ENCODE measurements around the gene PLSCR2.
"Not testable (repeated sequence)": the region's sequence is repeated elsewhere in the genome, so short reads cannot be mapped to it uniquely, and the experiment has no call there.

PLSCR2 gene

DNA sequence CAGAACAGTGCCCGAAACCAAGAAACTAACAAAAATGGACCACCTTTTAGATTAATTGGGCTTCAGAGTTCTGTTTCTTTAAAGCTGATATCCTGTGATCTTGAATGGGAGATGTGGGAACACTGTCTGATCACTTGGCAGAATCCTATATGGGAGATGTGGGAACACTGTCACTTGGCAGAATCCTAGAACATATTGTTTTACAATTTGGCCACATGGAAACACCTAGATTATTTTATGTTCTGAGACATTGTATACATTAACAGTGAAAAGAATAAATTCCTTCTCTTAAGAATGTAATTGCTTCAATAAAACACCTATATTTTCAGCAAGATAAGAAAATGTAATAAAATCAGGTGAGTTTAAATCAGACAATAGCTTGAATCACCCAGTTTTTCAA, 30.3 kb upstream of the PLSCR2 start:
- in situ Hi-C loops (cut with HindIII; ENCODE audit: low pct_unique_long_range_greater_than_20kb, low sequenced_read_pairs), result no loop called here
- no peak for DNase-seq (ENCODE audit: low read depth in 1 of 2, low spot score in 1 of 2)
- no peak for TF ChIP-seq JUND (IDR thresholded peaks at IDR 0.05; ENCODE audit: low read depth)

DNA sequence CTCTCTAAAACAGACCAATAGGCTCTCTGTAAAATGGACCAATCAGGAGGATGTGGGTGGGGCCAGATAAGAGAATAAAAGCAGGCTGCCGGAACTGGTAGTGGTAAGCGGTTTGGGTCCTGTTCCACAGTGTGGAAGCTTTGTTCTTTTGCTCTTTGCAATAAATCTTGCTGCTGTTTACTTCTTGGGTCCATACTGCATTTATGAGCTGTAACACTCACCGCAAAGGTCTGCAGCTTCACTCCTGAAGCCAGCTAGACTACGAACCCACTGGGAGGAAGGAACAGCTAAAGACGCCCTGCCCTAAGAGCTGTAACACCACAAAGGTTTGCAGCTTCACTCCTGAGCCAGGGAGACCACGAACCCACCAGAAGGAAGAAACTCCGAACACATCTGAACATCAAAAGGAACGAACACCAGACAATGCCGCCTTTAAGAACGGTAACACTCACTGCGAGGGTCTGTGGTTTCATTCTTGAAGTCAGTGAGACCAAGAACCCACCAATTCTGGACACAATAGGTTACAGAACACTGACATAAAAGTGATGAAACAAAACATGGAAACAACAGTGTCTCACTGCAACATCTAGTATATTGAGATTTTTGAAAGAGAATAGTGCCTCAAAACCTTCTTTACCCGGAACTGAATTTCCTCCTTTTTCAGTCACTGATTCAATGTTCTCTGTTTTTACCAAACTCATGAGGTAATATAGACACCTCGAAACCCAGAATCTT, 28.8 kb upstream of the PLSCR2 start:
- no peak for TF ChIP-seq JUND (IDR thresholded peaks at IDR 0.05; ENCODE audit: low read depth)
- no peak for DNase-seq (ENCODE audit: low read depth in 1 of 2, low spot score in 1 of 2)
- in situ Hi-C loops (cut with HindIII; ENCODE audit: low pct_unique_long_range_greater_than_20kb, low sequenced_read_pairs), result no loop called here

DNA sequence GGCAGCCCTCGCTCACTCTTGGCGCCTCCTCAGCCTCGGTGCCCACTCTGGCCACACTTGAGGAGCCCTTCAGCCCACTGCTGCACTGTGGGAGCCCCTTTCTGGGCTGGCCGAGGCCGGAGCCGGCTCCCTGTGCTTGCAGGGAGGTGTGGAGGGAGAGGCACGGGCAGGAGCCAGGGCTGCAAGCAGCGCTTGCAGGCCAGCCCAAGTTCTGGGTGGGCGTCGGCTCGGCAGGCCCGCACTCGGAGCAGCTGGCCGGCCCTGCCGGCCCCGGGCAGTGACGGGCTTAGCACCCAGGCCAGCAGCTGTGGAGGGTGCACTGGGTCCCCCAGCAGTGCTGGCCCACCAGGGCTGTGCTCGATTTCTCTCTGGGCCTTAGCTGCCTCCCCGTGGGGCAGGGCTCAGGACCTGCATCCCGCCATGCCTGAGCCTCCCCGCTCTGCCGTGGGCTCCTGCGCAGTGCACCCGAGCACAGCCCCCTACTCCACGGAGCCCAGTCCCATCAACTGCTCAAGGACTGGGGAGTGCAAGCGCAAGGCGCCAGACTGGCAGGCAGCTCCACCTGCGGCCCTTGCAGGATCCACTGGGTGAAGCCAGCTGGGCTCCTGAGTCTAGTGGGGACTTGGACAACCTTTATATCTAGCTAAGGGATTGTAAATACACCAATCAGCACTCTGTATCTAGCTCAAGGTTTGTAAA, 27.9 kb upstream of the PLSCR2 start:
- DNase-seq (ENCODE audit: low read depth in 1 of 2, low spot score in 1 of 2); in situ Hi-C loops (cut with HindIII; ENCODE audit: low pct_unique_long_range_greater_than_20kb, low sequenced_read_pairs): not testable (repeated sequence)

DNA sequence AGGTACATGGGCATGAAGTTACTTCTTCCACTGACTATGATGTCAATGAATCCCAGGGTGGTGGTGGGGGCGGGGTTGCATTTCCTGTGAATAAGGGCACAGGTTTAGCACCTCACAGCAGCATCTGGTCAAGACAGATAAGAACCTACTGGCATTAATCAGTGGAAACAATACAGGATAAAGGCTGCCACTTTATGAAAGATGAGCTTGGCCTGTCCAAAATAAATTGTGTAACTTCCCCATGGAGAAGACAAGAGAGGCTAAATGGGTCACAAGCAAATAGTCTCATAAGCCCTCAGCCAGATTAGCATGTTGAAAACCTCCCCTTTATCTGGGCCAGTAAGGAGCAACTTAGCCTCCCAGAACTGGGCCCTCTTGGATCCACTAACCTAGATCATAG, 27.4 kb upstream of the PLSCR2 start:
- in situ Hi-C loops (cut with HindIII; ENCODE audit: low pct_unique_long_range_greater_than_20kb, low sequenced_read_pairs), result no loop called here
- no peak for DNase-seq (ENCODE audit: low read depth in 1 of 2, low spot score in 1 of 2)
- TF ChIP-seq JUND (IDR thresholded peaks at IDR 0.05; ENCODE audit: low read depth), result no peak

DNA sequence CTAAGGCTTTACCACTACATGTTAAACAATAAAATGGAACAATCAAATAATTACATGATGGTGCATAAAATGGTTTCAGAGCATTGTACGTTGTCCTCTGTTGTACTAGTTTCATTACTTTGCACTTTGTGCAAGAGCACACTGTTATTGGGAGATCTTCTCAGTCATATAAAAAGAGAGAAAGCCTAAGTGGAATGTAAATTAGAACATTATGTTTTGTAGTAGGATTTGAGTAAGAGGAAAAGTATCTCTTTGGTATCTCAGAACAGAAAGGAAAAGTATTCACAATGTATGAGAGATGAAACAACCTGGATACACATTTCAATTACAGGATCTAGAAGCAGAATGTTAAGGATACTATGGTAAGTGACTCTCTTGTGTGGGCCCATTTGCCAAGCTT, 26.9 kb upstream of the PLSCR2 start:
- TF ChIP-seq JUND (IDR thresholded peaks at IDR 0.05; ENCODE audit: low read depth), result no peak
- DNase-seq (ENCODE audit: low read depth in 1 of 2, low spot score in 1 of 2), result no peak
- in situ Hi-C loops (cut with HindIII; ENCODE audit: low pct_unique_long_range_greater_than_20kb, low sequenced_read_pairs), result no loop called here

DNA sequence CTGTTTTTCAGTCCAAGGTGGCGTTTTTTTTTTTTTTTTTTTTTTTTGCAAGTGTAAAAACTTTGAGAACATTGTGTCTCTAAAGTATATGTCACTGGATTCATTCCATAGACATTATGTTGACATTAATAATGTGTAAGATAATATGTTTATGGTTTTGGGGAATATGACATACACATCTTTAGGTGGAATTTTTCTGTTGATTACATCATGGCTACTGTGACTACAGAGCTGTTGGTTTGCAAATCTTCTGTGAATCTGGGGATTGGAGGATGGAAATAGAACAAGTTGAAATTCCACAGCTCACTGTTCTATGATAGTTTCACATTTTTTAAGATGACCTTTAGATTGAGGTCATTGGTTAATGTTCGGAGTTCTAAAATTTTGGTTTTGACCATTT, 24.4 kb upstream of the PLSCR2 start:
- no peak for TF ChIP-seq JUND (IDR thresholded peaks at IDR 0.05; ENCODE audit: low read depth)
- no peak for DNase-seq (ENCODE audit: low read depth in 1 of 2, low spot score in 1 of 2)
- in situ Hi-C loops (cut with HindIII; ENCODE audit: low pct_unique_long_range_greater_than_20kb, low sequenced_read_pairs), result no loop called here

DNA sequence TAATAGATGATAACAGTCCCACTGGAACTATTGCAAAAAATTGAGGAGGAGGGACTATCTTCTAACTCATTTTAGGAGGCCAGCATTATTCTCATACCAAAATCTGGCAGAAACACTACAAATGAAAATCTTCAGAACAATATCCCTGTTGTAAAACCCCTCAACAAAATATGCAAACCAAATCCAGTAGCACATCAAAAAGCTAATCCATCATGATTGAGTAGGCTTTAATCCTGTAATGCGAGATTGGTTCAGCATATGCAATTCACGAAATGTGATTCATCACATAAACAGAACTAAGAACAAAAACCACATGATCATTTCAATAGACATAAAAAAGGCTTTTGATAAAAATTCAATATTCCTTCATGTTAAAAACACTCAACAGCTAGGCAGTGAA, 23.9 kb upstream of the PLSCR2 start:
- no peak for DNase-seq (ENCODE audit: low read depth in 1 of 2, low spot score in 1 of 2)
- in situ Hi-C loops (cut with HindIII; ENCODE audit: low pct_unique_long_range_greater_than_20kb, low sequenced_read_pairs), result no loop called here
- no peak for TF ChIP-seq JUND (IDR thresholded peaks at IDR 0.05; ENCODE audit: low read depth)

DNA sequence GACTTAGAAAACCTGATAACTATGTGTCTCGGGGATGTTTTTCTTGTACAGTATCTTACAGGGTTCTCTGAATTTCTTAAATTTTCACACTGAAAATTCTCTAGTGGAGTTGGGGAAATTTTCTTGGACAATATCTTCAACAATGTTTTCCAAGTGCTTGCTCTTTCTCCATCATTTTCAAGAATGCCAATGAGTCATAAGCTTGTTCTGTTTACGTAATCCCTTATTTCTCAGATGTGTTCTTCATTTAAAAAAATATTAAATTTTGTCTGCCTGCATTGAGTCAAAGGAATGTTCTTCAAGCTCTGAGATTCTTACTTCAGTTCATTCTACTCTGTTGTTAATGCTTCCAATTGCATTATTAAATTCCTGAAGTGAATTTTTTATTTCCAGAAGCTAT, 21.9 kb upstream of the PLSCR2 start:
- DNase-seq (ENCODE audit: low read depth in 1 of 2, low spot score in 1 of 2), result no peak
- no peak for TF ChIP-seq JUND (IDR thresholded peaks at IDR 0.05; ENCODE audit: low read depth)
- in situ Hi-C loops (cut with HindIII; ENCODE audit: low pct_unique_long_range_greater_than_20kb, low sequenced_read_pairs), result no loop called here

DNA sequence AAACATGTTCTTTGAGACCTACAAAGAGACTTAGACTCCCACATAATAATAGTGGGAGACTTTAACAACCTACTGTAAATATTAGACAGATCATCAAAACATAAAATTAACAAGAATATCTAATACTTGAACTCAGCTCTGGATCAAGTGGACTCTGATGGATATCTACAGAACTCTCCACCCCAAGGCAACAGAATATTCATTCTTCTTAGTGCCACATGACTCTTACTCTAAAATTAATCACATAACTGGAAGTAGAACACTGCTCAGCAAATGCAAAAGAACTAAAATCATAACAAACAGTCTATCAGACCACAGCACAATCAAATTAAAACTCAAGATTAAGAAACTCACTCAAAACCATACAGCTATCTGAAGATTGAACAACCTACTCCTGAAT, 15.9 kb upstream of the PLSCR2 start:
- no peak for DNase-seq (ENCODE audit: low read depth in 1 of 2, low spot score in 1 of 2)
- TF ChIP-seq JUND (IDR thresholded peaks at IDR 0.05; ENCODE audit: low read depth), result no peak
- in situ Hi-C loops (cut with HindIII; ENCODE audit: low pct_unique_long_range_greater_than_20kb, low sequenced_read_pairs), result no loop called here

DNA sequence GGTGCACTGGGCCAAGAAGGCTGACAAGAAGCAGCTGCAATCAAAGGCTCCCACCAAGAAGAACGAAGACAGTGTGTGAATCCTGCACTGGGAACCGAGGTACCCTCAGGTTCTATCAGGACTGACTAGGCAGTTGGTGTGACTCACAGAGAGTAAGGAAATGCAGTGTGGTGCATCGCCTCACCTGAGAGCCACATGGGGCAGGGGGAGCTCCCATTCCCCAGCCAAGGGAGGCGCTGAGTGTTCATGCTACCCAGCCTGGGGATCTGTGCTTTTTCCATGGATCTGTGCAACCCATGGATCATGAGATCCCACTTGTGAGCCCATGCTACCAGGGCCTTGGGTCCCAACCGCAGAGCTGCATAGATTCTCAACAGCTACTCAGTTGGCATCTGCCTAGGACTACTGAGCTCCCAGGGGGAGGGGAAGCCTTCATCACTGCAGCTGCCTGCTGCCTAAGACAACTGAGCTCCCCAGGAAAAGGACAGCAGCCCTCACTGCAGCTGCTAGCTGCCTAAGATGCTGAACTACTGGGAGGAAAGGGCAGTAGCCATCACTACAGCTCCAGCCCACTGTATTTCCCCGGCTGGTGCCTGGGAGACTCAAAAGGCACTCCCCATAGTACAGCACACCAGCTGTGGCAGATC, 6.9 kb upstream of the PLSCR2 start:
- no peak for TF ChIP-seq JUND (IDR thresholded peaks at IDR 0.05; ENCODE audit: low read depth)
- in situ Hi-C loops (cut with HindIII; ENCODE audit: low pct_unique_long_range_greater_than_20kb, low sequenced_read_pairs), result no loop called here
- no peak for DNase-seq (ENCODE audit: low read depth in 1 of 2, low spot score in 1 of 2)

DNA sequence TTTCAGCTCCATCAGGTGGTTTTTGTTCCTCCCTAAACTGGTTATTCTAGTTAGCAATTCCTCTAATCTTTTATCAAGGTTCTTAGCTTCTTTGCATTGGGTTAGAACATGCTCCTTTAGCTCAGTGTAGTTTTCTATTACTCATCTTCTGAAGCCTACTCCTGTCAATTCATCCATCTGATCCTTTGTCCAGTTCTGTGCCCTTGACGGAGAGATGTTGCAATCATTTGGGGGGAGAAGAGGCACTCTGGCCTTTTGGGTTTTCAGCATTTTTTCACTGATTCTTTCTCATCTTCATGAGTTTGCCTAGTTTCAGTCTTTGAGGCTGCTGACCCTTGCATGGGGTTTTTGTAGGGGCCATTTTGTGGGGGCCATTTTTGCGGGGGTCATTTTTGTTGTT, 5.6 kb upstream of the PLSCR2 start:
- in situ Hi-C loops (cut with HindIII; ENCODE audit: low pct_unique_long_range_greater_than_20kb, low sequenced_read_pairs); DNase-seq (ENCODE audit: low read depth in 1 of 2, low spot score in 1 of 2): not testable (repeated sequence)

DNA sequence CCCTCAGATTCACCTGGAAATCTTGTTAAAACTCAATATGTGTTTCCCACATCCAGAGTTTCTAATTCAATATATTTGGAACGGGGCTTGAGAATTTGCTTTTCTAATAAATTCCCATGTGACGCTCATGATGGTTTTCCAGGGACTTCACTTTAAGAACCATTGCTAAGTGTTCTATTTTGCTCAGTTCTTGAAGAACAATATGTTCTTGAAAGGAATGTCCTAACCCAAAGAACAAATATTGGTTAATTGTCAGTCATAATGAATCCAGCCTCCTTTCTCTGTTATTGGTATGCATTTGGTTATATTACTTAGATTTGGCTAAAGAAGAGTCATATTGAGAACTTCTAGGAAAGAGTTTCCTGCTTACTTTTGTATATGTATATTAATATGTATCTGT, 4.4 kb upstream of the PLSCR2 start:
- no peak for TF ChIP-seq JUND (IDR thresholded peaks at IDR 0.05; ENCODE audit: low read depth)
- in situ Hi-C loops (cut with HindIII; ENCODE audit: low pct_unique_long_range_greater_than_20kb, low sequenced_read_pairs), result no loop called here
- no peak for DNase-seq (ENCODE audit: low read depth in 1 of 2, low spot score in 1 of 2)

DNA sequence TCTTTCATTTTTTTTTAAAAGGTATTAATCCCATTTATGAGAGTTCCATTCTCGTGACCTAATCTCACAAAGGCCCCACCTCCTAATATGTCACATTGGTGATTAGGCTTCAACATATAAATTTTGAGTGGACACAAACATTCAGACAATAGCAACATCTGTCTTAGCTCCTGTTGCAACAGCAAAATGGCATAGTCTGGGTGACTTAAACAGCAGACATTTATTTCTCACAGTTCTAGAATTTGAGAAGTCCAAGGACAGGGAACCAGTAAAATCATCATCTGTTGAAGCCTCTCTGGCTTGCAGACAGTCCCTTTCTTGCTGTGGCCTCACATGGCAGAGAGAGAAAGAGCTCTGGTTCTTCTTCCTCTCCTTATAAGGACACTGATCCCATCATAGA, 3.2 kb upstream of the PLSCR2 start:
- in situ Hi-C loops (cut with HindIII; ENCODE audit: low pct_unique_long_range_greater_than_20kb, low sequenced_read_pairs), result no loop called here

More for the DNA sequence above, 3.2 kb upstream of the PLSCR2 start:
- DNase-seq (ENCODE audit: low read depth in 1 of 2, low spot score in 1 of 2), result no peak
- no peak for TF ChIP-seq JUND (IDR thresholded peaks at IDR 0.05; ENCODE audit: low read depth)
